K562 (cell line): ENCODE results near the gene NEURL1. TPM values are rescaled to one million over a fixed set of nuclear protein-coding genes. Genes with fewer than 3 reads are reported as not detected.

Experiments used
- ATAC-seq: fragments of 200-7000 bp; cut with Tn5 transposase; 3 replicates; pipeline ENCODE4 v1.9.1; 2020; ENCODE audit warnings: moderate library complexity
- BruUV-seq: library from RNA; stranded (reverse); fragments of 400-500 nt; replicated peaks from 2 replicates; lab custom pipeline; 2021; lab: Mats Ljungman, UMichigan
- CTCF ChIA-PET: fragments of 300-600 bp; formaldehyde crosslinking; extraction: SDS; loops from one replicate; lab custom pipeline; 2021; ENCODE audit warnings: low intra/inter-chr PET ratio; lab: Yijun Ruan, JAX
- POLR2A ChIA-PET: fragments of 300-600, 350-650 bp; sonication (Branson Sonifier 250); formaldehyde crosslinking; extraction: SDS; loops from one replicate; lab custom pipeline; 2021; ENCODE audit warnings: antibody characterized with exemption, inconsistent platforms; lab: Yijun Ruan, JAX
- DNase-seq, 4 experiments: peaks; one replicate each; pipeline versions ENCODE4 v3.0.0 to v3.0.0-alpha.2; 2011 to 2018; ENCODE audit warnings: low spot score in 3 of 4, mixed read lengths in 3 of 4; ENCODE audit errors: extremely low read depth in 1 of 4
- FAIRE-seq: peaks from 2 replicates; lab custom pipeline; 2011; peaks lifted over from hg19 to GRCh38; lab: Jason Lieb, UNC
- H2AFZ ChIP-seq: 2 replicates; pipeline ENCODE4 v1.6.0; 2011; ENCODE audit warnings: low read depth, low read length, control low read depth, inconsistent platforms
- H3K27ac ChIP-seq: fragments of 200-600 bp; 3 replicates; pipeline ENCODE4 v1.8.0; 2011; ENCODE audit warnings: low read depth, mild to moderate bottlenecking, control low read depth, inconsistent platforms, low read length, moderate library complexity, mixed read lengths; ENCODE audit errors: extremely low read depth
- H3K27me3 ChIP-seq, 2 experiments: fragments of 300-600 bp in 1 of 2; 2 replicates in 1 of 2; 3 replicates in 1 of 2; pipeline versions ENCODE4 v1.6.0 to v1.8.0; 2011; ENCODE audit warnings: inconsistent platforms in 2 of 2, low read length in 2 of 2, mild to moderate bottlenecking in 1 of 2, mixed read lengths in 1 of 2, moderate library complexity in 1 of 2; ENCODE audit not compliant: control insufficient read depth in 2 of 2, insufficient read depth in 2 of 2
- H3K36me3 ChIP-seq: fragments of 300-600 bp; 3 replicates; pipeline ENCODE4 v1.8.0; 2011; ENCODE audit warnings: mild to moderate bottlenecking, low read length, inconsistent platforms; ENCODE audit not compliant: control insufficient read depth, insufficient read depth
- H3K4me1 ChIP-seq, 2 experiments: fragments of 200-600 bp in 1 of 2; replicated peaks in 1 of 2; 2 replicates in 1 of 2; 3 replicates in 1 of 2; pipeline versions ENCODE4 v1.5.1 to v1.8.0; 2011; ENCODE audit warnings: inconsistent platforms in 2 of 2, low read length in 2 of 2, mild to moderate bottlenecking in 1 of 2, mixed read lengths in 1 of 2, moderate library complexity in 1 of 2; ENCODE audit not compliant: control insufficient read depth in 2 of 2, insufficient read depth in 2 of 2
- H3K4me2 ChIP-seq: 2 replicates; pipeline ENCODE4 v1.6.1; 2011; ENCODE audit warnings: low read length, control low read depth, inconsistent platforms, mixed read lengths; ENCODE audit not compliant: insufficient read depth
- H3K4me3 ChIP-seq: fragments of 200-600 bp; sonication (generic), shearing (Covaris generic); 2 replicates; pipeline ENCODE4 v1.5.1; 2016; ENCODE audit warnings: control low read depth, inconsistent platforms
- H3K79me2 ChIP-seq: fragments of 200-600 bp; 3 replicates; pipeline ENCODE4 v1.8.0; 2011; ENCODE audit warnings: low read length, inconsistent platforms; ENCODE audit not compliant: control insufficient read depth, insufficient read depth
- H3K9ac ChIP-seq, 2 experiments: 2 replicates each; pipeline versions ENCODE4 v1.6.0 to v1.6.1; 2011; ENCODE audit warnings: low read depth in 2 of 2, low read length in 2 of 2, control low read depth in 1 of 2, inconsistent platforms in 1 of 2, mild to moderate bottlenecking in 1 of 2, mixed read lengths in 1 of 2; ENCODE audit not compliant: insufficient read depth in 1 of 2
- H3K9me1 ChIP-seq: one replicate; pipeline ENCODE4 v1.6.0; 2011; ENCODE audit warnings: inconsistent platforms, mild to moderate bottlenecking, low read length, moderate library complexity; ENCODE audit not compliant: control insufficient read depth, insufficient read depth
- H3K9me3 ChIP-seq: replicated peaks from 2 replicates; pipeline ENCODE4 v1.5.1; 2011; ENCODE audit warnings: low read depth, low read length, inconsistent platforms; ENCODE audit not compliant: control insufficient read depth, insufficient read depth
- H4K20me1 ChIP-seq: replicated peaks from 2 replicates; pipeline ENCODE4 v1.6.1; 2011; ENCODE audit warnings: low read length, inconsistent platforms, mixed read lengths; ENCODE audit not compliant: control insufficient read depth, insufficient read depth
- CREB3 ChIP-seq: fragments of 450-650 bp; conservative IDR thresholded peaks from 2 replicates; pipeline ENCODE4 v1.6.1; 2016; ENCODE audit warnings: missing genetic modification characterization, low read depth, mild to moderate bottlenecking, missing compliant biosample characterization, moderate library complexity
- EHMT2 ChIP-seq: fragments of 450-650 bp; IDR thresholded peaks from 2 replicates; pipeline ENCODE4 v1.6.1; 2018; ENCODE audit warnings: antibody characterized with exemption
- IFI16 ChIP-seq: fragments of 250-450 bp; sonication (Bioruptor Pico); IDR thresholded peaks from 2 replicates; pipeline ENCODE4 v2.1.2; 2022; ENCODE audit warnings: mild to moderate bottlenecking, inconsistent platforms
- NFE2 ChIP-seq: IDR thresholded peaks from 2 replicates; pipeline ENCODE4 v1.6.1; 2014; ENCODE audit warnings: antibody characterized with exemption, low read depth
- PPARD ChIP-seq: fragments of 250-450 bp; sonication (Bioruptor Pico); IDR thresholded peaks from 2 replicates; pipeline ENCODE4 v1.8.0; 2022; ENCODE audit warnings: inconsistent platforms, mild to moderate bottlenecking, moderate library complexity
- RBFOX2 ChIP-seq: fragments of 200-400 bp; formaldehyde crosslinking; IDR thresholded peaks from 2 replicates; pipeline ENCODE4 v1.6.1; 2017; ENCODE audit warnings: low read depth, mild to moderate bottlenecking, low read length, moderate library complexity
- RBM22 ChIP-seq: fragments of 200-400 bp; formaldehyde crosslinking; IDR thresholded peaks from 2 replicates; pipeline ENCODE4 v1.6.1; 2018; ENCODE audit warnings: low read length, low read depth; ENCODE audit not compliant: poor library complexity, severe bottlenecking
- ZNF316 ChIP-seq: fragments of 450-650 bp; IDR thresholded peaks from 2 replicates; pipeline ENCODE4 v1.6.1; 2016
- ZNF778 ChIP-seq: fragments of 450-650 bp; formaldehyde crosslinking; IDR thresholded peaks from 2 replicates; pipeline ENCODE4 v1.4.0; 2020; ENCODE audit warnings: mild to moderate bottlenecking, moderate library complexity
- WGBS: fragments of 100-300 bp; shearing (Covaris generic); methylation state at CpG from one replicate; pipeline ENCODE4 v1.1.6; 2016; ENCODE audit warnings: low coverage, mixed read lengths; ENCODE audit not compliant: insufficient coverage; ENCODE audit errors: missing lambda C conversion rate; 5-methylcytosine and 5-hydroxymethylcytosine counted together
- in situ Hi-C: fragments of 300-500 bp; cut with MboI; formaldehyde crosslinking; loops from 4 replicates; pipeline ENCODE4 v1.15.0; 2018; ENCODE audit warnings: inconsistent platforms, mixed read lengths
- intact Hi-C: fragments of 100-400 bp; cut with micrococcal nuclease; formaldehyde crosslinking; loops from 2 replicates; pipeline ENCODE4 v1.14.2; 2022
- polyA plus RNA-seq, 8 experiments: library from polyadenylated mRNA; depleted of rRNA in 4 of 8; stranded (reverse) in 5 of 8; unstranded in 3 of 8; fragments of >200 nt; fragmentation: Nextera tagmentation in 2 of 8; fragmentation: Illumina TruSeq in 1 of 8; extraction: Ambion mirVana in 2 of 8; extraction: Trizol in 1 of 8; gene quantifications; 2 replicates each; pipeline versions ENCODE4 v1.2.1 to v1.2.3, GENCODE V29; 2011 to 2014; ENCODE audit warnings: inconsistent platforms in 1 of 8, missing spikeins in 1 of 8
- total RNA-seq, 7 experiments: library from RNA; depleted of rRNA in 6 of 7; stranded (reverse); fragments of >200 nt in 6 of 7; fragmentation: Illumina TruSeq in 2 of 7; extraction: Trizol in 2 of 7; gene quantifications; 2 replicates each; pipeline versions ENCODE4 v1.2.1 to v1.2.3, GENCODE V29; 2011 to 2021; ENCODE audit warnings: low replicate concordance in 1 of 7
- TF ChIP-seq, protein P1 (sequence below), 2 experiments: IDR thresholded peaks; 2 replicates each; pipeline ENCODE4 v1.6.1; 2012; ENCODE audit warnings: improper control_type of control experiment in 2 of 2, low read depth in 2 of 2, low read length in 2 of 2, borderline replicate concordance in 1 of 2

Gene NEURL1
- total and polyA plus RNA-seq, 9 of the 15 experiments (the other 6 are each of a cell fraction or from before 2014, with no cell fraction given): 0.01 to 0.45 (median 0.16) TPM; not detected in 5

- Histone ChIP-seq H4K20me1 (no peaks in the 10 kb centered on the region), H3K4me3 (no peak overlapping the region), H3K4me2 (no peak overlapping the region), H3K9me3 (no peaks in the 10 kb centered on the region), H3K4me1 (peaks cover 0 to 4% of the 10 kb centered on the region in 2 experiments; a peak in 1 of 5 replicates), H3K79me2 (no peaks in the 10 kb centered on the region), H3K9me1 (no peaks in the 10 kb centered on the region), H2AFZ (no peak overlapping the region), H3K36me3 (no peaks in the 10 kb centered on the region), H3K27me3 (no peaks in the 10 kb centered on the region), H3K27ac (no peak overlapping the region), H3K9ac (no peak overlapping the region)
- intact Hi-C loops: no loop called here
- DNase-seq: no peak
- CTCF ChIA-PET: no interaction called here
- FAIRE-seq: no peak
- in situ Hi-C loops: no loop called here
- POLR2A ChIA-PET: interaction anchor here (0.7 kb wide), 1 partner anchor 132 kb away, joined by 3 read pairs; the partner anchor contains the start of genes ATP5MK and PDCD11
- ATAC-seq: no peak
- TF ChIP-seq, protein P1, sequence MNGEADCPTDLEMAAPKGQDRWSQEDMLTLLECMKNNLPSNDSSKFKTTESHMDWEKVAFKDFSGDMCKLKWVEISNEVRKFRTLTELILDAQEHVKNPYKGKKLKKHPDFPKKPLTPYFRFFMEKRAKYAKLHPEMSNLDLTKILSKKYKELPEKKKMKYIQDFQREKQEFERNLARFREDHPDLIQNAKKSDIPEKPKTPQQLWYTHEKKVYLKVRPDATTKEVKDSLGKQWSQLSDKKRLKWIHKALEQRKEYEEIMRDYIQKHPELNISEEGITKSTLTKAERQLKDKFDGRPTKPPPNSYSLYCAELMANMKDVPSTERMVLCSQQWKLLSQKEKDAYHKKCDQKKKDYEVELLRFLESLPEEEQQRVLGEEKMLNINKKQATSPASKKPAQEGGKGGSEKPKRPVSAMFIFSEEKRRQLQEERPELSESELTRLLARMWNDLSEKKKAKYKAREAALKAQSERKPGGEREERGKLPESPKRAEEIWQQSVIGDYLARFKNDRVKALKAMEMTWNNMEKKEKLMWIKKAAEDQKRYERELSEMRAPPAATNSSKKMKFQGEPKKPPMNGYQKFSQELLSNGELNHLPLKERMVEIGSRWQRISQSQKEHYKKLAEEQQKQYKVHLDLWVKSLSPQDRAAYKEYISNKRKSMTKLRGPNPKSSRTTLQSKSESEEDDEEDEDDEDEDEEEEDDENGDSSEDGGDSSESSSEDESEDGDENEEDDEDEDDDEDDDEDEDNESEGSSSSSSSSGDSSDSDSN (IDR thresholded peaks at IDR 0.05; ENCODE audit: borderline replicate concordance in 1 of 2, low read depth in 2 of 2, low read length in 2 of 2): no peak
- peak; percentile 46 for TF ChIP-seq ZNF316
- BruUV-seq: no TSS peak
Measured at GRCh38 chr10:103528549-103528948, 35.0 kb downstream of the NEURL1 start.

- Histone ChIP-seq H3K79me2 (no peaks in the 10 kb centered on the region), H3K9me3 (peaks cover 3% of the 10 kb centered on the region; the same call in 1 of the 2 replicates), H3K9ac (no peak overlapping the region), H3K27ac (no peak overlapping the region), H3K36me3 (no peaks in the 10 kb centered on the region), H3K4me2 (no peak overlapping the region), H4K20me1 (no peaks in the 10 kb centered on the region), H3K4me1 (peaks cover 0 to 4% of the 10 kb centered on the region in 2 experiments; a peak in 1 of 5 replicates), H2AFZ (no peak overlapping the region), H3K9me1 (no peaks in the 10 kb centered on the region), H3K27me3 (no peaks in the 10 kb centered on the region), H3K4me3 (no peak overlapping the region)
- CTCF ChIA-PET: no interaction called here
- no peak for FAIRE-seq
- in situ Hi-C loops (no loop called here), intact Hi-C loops (no loop called here)
- no peak for ATAC-seq
- WGBS: 27% methylated on average over 1 of the region's 1 CpG
- POLR2A ChIA-PET: no interaction called here
- no peak for DNase-seq
- BruUV-seq: no TSS peak
- no peak for TF ChIP-seq IFI16 (CRISPR knock-in tag)
- no peak for TF ChIP-seq PPARD
- no peak for TF ChIP-seq RBM22
- no peak for TF ChIP-seq NFE2
- TF ChIP-seq CREB3: no peak
- no peak for TF ChIP-seq ZNF778 (CRISPR knock-in tag)
- no peak for TF ChIP-seq RBFOX2
- no peak for TF ChIP-seq EHMT2
Measured at GRCh38 chr10:103529539-103529938, 36.0 kb downstream of the NEURL1 start.
